SU-DHL-6 (cell line): ENCODE data around the gene BTBD9.

Source experiments
- H2AFZ ChIP-seq: fragments of 200-600 bp; sonication (generic); 2 replicates; pipeline ENCODE4 v1.6.1; 2014; ENCODE audit warnings: low read depth, mild to moderate bottlenecking, moderate library complexity, mixed read lengths, antibody characterized with exemption, low read length; ENCODE audit not compliant: severe bottlenecking
- H3F3A ChIP-seq: fragments of 200-600 bp; shearing (Covaris generic); 2 replicates; pipeline ENCODE4 v1.6.0; 2016; ENCODE audit warnings: antibody characterized with exemption, mild to moderate bottlenecking; ENCODE audit not compliant: insufficient read depth
- H3K27ac ChIP-seq: fragments of 200-600 bp; sonication (generic); 2 replicates; pipeline ENCODE4 v1.5.1; 2016; ENCODE audit warnings: low read depth, mild to moderate bottlenecking, low read length, moderate library complexity, mixed read lengths
- H3K27me3 ChIP-seq: fragments of 200-600 bp; sonication (generic), shearing (Covaris generic); 2 replicates; pipeline ENCODE4 v1.6.0; 2014; ENCODE audit warnings: mild to moderate bottlenecking, low read length
- H3K36me3 ChIP-seq: fragments of 200-600 bp; sonication (generic); 2 replicates; pipeline ENCODE4 v1.6.1; 2014; ENCODE audit warnings: mild to moderate bottlenecking, low read length, mixed read lengths
- H3K4me2 ChIP-seq: fragments of 300-600, 200-600 bp; shearing (Covaris generic), sonication (generic); 2 replicates; pipeline ENCODE4 v1.6.0; 2014; ENCODE audit warnings: low read length, low read depth, mild to moderate bottlenecking; ENCODE audit not compliant: poor library complexity, severe bottlenecking
- H3K4me3 ChIP-seq: fragments of 200-600 bp; sonication (generic); 2 replicates; pipeline ENCODE4 v1.5.1; 2014; ENCODE audit warnings: antibody characterized with exemption, low read length, mild to moderate bottlenecking, mixed read lengths; ENCODE audit not compliant: insufficient read depth, poor library complexity, severe bottlenecking
- H3K79me2 ChIP-seq: fragments of 200-600 bp; sonication (generic); 2 replicates; pipeline ENCODE4 v1.6.1; 2014; ENCODE audit warnings: mild to moderate bottlenecking, low read length, moderate library complexity; ENCODE audit not compliant: insufficient read depth
- H3K9ac ChIP-seq: fragments of 200-600 bp; sonication (generic); 2 replicates; pipeline ENCODE4 v1.7.0; 2014; ENCODE audit warnings: mild to moderate bottlenecking, low read length
- H3K9me2 ChIP-seq: fragments of 200-600 bp; sonication (generic); replicated peaks from 2 replicates; pipeline ENCODE4 v1.6.1; 2014; ENCODE audit warnings: low read length; ENCODE audit not compliant: insufficient read depth
- H3K9me3 ChIP-seq: fragments of 200-600 bp; sonication (generic); 2 replicates; pipeline ENCODE4 v1.6.1; 2014; ENCODE audit warnings: low read length, mixed read lengths; ENCODE audit not compliant: insufficient read depth
- H4K20me1 ChIP-seq: fragments of 200-600 bp; sonication (generic); 2 replicates; pipeline ENCODE4 v1.6.1; 2014; ENCODE audit warnings: low read depth, mild to moderate bottlenecking, antibody characterized with exemption, low read length, moderate library complexity, mixed read lengths
- EZH2phosphoT487 ChIP-seq: fragments of 200-600 bp; sonication (generic), shearing (Covaris generic); conservative IDR thresholded peaks from 2 replicates; pipeline ENCODE4 v1.6.1; 2018; ENCODE audit warnings: mild to moderate bottlenecking, antibody characterized with exemption, low read length, moderate library complexity, mixed read lengths
- TF ChIP-seq, protein P1 (sequence below): fragments of 200-600 bp; sonication (generic); IDR thresholded peaks from one replicate; pipeline ENCODE4 v1.5.1; 2017; ENCODE audit warnings: antibody characterized with exemption, mild to moderate bottlenecking, low read length, moderate library complexity; ENCODE audit not compliant: insufficient read depth, poor library complexity, severe bottlenecking

Gene BTBD9

DNA sequence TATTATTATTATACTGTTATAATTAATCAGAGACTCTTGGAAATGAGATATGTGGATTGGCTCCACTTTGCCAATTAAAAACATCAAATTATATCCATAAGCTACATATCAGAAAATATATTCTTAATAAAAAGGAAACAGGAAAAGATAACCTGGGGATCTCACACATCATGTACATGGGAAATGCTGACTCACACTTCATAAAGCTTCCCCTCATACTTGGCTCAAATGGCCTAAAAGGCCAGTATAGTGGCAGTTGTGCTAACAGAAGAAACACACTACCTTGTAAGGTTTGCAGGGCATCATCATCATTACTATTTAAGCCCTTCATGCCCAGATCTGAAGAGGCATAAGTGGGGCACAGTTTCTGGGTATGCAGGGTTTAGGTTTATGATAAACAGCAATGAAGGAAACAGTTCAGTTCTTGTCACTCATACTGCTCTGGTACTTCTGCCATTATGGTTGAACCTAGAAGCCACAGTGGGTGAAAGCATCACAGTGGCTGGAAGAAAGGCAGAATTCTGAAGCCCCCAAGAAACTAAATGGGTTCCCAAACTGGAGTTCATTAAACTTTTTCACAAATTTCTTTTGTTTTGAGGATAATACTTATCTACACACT, 60.6 kb downstream of the BTBD9 start:
- no peak overlapping the region for H3K4me2 ChIP-seq
- no peak overlapping the region for H3K4me3 ChIP-seq
- H3K9ac ChIP-seq = no peak overlapping the region
- H3K9me3 ChIP-seq = no peaks in the 10 kb centered on the region
- H3K27me3 ChIP-seq = no peaks in the 10 kb centered on the region
- H3K36me3 ChIP-seq = no peaks in the 10 kb centered on the region
- no peak overlapping the region for H3K27ac ChIP-seq
- H3K79me2 ChIP-seq = no peaks in the 10 kb centered on the region
- TF ChIP-seq, protein P1, sequence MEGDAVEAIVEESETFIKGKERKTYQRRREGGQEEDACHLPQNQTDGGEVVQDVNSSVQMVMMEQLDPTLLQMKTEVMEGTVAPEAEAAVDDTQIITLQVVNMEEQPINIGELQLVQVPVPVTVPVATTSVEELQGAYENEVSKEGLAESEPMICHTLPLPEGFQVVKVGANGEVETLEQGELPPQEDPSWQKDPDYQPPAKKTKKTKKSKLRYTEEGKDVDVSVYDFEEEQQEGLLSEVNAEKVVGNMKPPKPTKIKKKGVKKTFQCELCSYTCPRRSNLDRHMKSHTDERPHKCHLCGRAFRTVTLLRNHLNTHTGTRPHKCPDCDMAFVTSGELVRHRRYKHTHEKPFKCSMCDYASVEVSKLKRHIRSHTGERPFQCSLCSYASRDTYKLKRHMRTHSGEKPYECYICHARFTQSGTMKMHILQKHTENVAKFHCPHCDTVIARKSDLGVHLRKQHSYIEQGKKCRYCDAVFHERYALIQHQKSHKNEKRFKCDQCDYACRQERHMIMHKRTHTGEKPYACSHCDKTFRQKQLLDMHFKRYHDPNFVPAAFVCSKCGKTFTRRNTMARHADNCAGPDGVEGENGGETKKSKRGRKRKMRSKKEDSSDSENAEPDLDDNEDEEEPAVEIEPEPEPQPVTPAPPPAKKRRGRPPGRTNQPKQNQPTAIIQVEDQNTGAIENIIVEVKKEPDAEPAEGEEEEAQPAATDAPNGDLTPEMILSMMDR = no peak
- no peak for TF ChIP-seq EZH2phosphoT487
- H2AFZ ChIP-seq = no peak overlapping the region
- H3F3A ChIP-seq = no peaks in the 10 kb centered on the region
- no peaks in the 10 kb centered on the region for H4K20me1 ChIP-seq
- H3K9me2 ChIP-seq = no peaks in the 10 kb centered on the region

DNA sequence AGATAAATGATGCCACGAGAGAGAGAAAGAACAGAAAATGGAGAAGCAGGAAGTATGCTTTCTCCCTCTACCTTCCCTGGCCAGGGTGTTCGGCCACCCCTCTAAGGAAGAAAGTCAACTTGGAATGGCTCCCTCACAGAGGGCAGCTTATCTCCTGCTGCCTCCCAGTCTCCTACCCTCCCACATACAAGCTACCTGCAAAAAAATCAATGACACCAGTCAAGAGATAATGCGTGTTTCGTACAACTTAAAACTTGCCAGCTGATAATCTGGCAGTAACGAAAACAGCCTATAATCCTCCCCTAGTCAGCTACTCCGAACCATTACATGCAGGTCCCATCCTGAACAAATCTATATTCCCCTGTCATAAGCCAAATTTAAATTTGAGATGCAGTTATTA, 61.7 kb downstream of the BTBD9 start:
- TF ChIP-seq, protein P1 = no peak
- no peak for TF ChIP-seq EZH2phosphoT487
- Histone ChIP-seq H3K9me2 (no peaks in the 10 kb centered on the region), H2AFZ (no peak overlapping the region)

DNA sequence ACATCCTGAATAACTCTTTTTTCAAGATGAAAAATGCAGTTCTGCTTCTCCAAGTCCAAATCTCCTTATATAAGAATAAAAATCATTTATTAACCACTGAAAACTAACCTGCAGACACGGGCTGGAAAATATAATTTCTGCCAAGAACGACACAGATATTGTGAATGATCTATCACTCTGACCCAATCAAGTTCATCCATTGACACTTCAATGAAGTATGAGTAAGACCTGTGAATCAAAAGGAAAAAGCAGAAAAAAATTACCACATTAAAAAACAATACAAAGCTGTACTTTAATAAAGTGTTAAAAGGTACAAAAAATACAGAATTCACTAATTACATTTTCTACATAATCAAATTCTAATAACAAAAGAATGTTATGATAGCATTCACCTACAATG, 62.2 kb downstream of the BTBD9 start:
- no peak overlapping the region for H3K4me2 ChIP-seq
- TF ChIP-seq, protein P1 = no peak
- TF ChIP-seq EZH2phosphoT487 = no peak
- no peak overlapping the region for H3K4me3 ChIP-seq
- H3K79me2 ChIP-seq = no peaks in the 10 kb centered on the region
- H4K20me1 ChIP-seq = no peaks in the 10 kb centered on the region
- no peaks in the 10 kb centered on the region for H3K36me3 ChIP-seq
- H2AFZ ChIP-seq = no peak overlapping the region
- H3K27me3 ChIP-seq = no peaks in the 10 kb centered on the region
- H3K9ac ChIP-seq = no peak overlapping the region
- no peaks in the 10 kb centered on the region for H3K9me3 ChIP-seq
- no peaks in the 10 kb centered on the region for H3F3A ChIP-seq
- no peak overlapping the region for H3K27ac ChIP-seq
- H3K9me2 ChIP-seq = no peaks in the 10 kb centered on the region

More for the DNA sequence above, 61.7 kb downstream of the BTBD9 start:
- no peak overlapping the region for H3K27ac ChIP-seq
- no peak overlapping the region for H3K9ac ChIP-seq
- H3K27me3 ChIP-seq = no peaks in the 10 kb centered on the region
- H3K4me2 ChIP-seq = no peak overlapping the region
- no peaks in the 10 kb centered on the region for H3K36me3 ChIP-seq
- no peaks in the 10 kb centered on the region for H3K79me2 ChIP-seq
- H3K4me3 ChIP-seq = no peak overlapping the region
- no peaks in the 10 kb centered on the region for H3F3A ChIP-seq
- H3K9me3 ChIP-seq = no peaks in the 10 kb centered on the region
- no peaks in the 10 kb centered on the region for H4K20me1 ChIP-seq
